HG02571 (cell line): Measurements from ENCODE around the gene WDR49.
"Not testable (repeated sequence)": the region's sequence is repeated elsewhere in the genome, so short reads cannot be mapped to it uniquely, and the experiment has no call there.

Experiments used
- ATAC-seq: cut with Tn5 transposase; IDR thresholded peaks from one replicate; pipeline ENCODE4 v1.9.1; 2021; ENCODE audit warnings: mild to moderate bottlenecking, moderate library complexity; ENCODE audit not compliant: unreplicated experiment

Gene WDR49

GRCh38 chr3:167615030-167615429 is 38.7 kb downstream of the WDR49 start:
- no peak for ATAC-seq

GRCh38 chr3:167614196-167614595 is 39.5 kb downstream of the WDR49 start:
- not testable (repeated sequence) for ATAC-seq

GRCh38 chr3:167611718-167612117 is 42.0 kb downstream of the WDR49 start:
- no peak for ATAC-seq

GRCh38 chr3:167609156-167609555 is 44.6 kb downstream of the WDR49 start:
- no peak for ATAC-seq

GRCh38 chr3:167606836-167607235 is 46.9 kb downstream of the WDR49 start:
- no peak for ATAC-seq

GRCh38 chr3:167605871-167606270 is 47.9 kb downstream of the WDR49 start:
- no peak for ATAC-seq

- no peak for ATAC-seq
Observed at GRCh38 chr3:167602041-167602440, 51.7 kb downstream of the WDR49 start.

- ATAC-seq = no peak
Observed at GRCh38 chr3:167587651-167588050, 66.1 kb downstream of the WDR49 start.

- no peak for ATAC-seq
Observed at GRCh38 chr3:167575000-167575600, 78.6 kb downstream of the WDR49 start.

- no peak for ATAC-seq
Observed at GRCh38 chr3:167572991-167573390, 80.8 kb downstream of the WDR49 start.

- ATAC-seq = no peak
Observed at GRCh38 chr3:167568634-167569033, 85.1 kb downstream of the WDR49 start.

- ATAC-seq = no peak
Observed at GRCh38 chr3:167565489-167565888, 88.3 kb downstream of the WDR49 start.

GRCh38 chr3:167564612-167565011 is 89.1 kb downstream of the WDR49 start:
- ATAC-seq = no peak

- no peak for ATAC-seq
Observed at GRCh38 chr3:167559924-167560323, 93.8 kb downstream of the WDR49 start.

GRCh38 chr3:167554898-167555297 is 98.8 kb downstream of the WDR49 start:
- ATAC-seq = no peak

- ATAC-seq = no peak
Observed at GRCh38 chr3:167538081-167538480, 115.7 kb downstream of the WDR49 start.

- no peak for ATAC-seq
Observed at GRCh38 chr3:167521006-167521355, 132.8 kb downstream of the WDR49 start.

- ATAC-seq = no peak
Observed at GRCh38 chr3:167520266-167521005, 133.3 kb downstream of the WDR49 start.

GRCh38 chr3:167507954-167508353 is 145.8 kb downstream of the WDR49 start:
- no peak for ATAC-seq

GRCh38 chr3:167502401-167502800 is 151.3 kb downstream of the WDR49 start:
- no peak for ATAC-seq

- no peak for ATAC-seq
Observed at GRCh38 chr3:167501941-167502340, 151.8 kb downstream of the WDR49 start.

GRCh38 chr3:167497903-167498302 is 155.8 kb downstream of the WDR49 start:
- no peak for ATAC-seq

- ATAC-seq = no peak
Observed at GRCh38 chr3:167493244-167493643, 160.5 kb downstream of the WDR49 start.
